IMR-90 (cell line): Measurements from ENCODE around the gene LHFPL3. TPM values are rescaled to one million over a fixed set of nuclear protein-coding genes. Genes with fewer than 3 reads are reported as not detected.

Experiments
- ATAC-seq: fragments of 200-7000 bp; cut with Tn5 transposase; 2 replicates; pipeline ENCODE4 v1.9.1; 2020; ENCODE audit warnings: low read depth, mild to moderate bottlenecking, moderate library complexity
- BruUV-seq: library from RNA; stranded (reverse); fragments of 400-500 nt; replicated peaks from 2 replicates; lab custom pipeline; 2021; lab: Mats Ljungman, UMichigan
- CTCF ChIA-PET: fragments of 300-600 bp; formaldehyde crosslinking; extraction: SDS; loops from one replicate; lab custom pipeline; 2021; ENCODE audit warnings: antibody characterized with exemption; lab: Yijun Ruan, JAX
- POLR2A ChIA-PET: fragments of 300-600 bp; sonication (Branson Sonifier 250); formaldehyde crosslinking; loops from one replicate; lab custom pipeline; 2022; ENCODE audit warnings: antibody characterized with exemption; ENCODE audit not compliant: unreplicated experiment; lab: Charles Lee
- DNase-seq: peaks from one replicate; pipeline ENCODE4 v3.0.0; 2013
- H2AFZ ChIP-seq: replicated peaks from 2 replicates; pipeline ENCODE3; 2013; ENCODE audit warnings: low read length, mild to moderate bottlenecking; ENCODE audit not compliant: poor library complexity
- H2AK5ac ChIP-seq: 2 replicates; pipeline ENCODE4 v1.6.1; 2013; ENCODE audit warnings: low read depth, low read length, inconsistent platforms
- H2AK9ac ChIP-seq: replicated peaks from 2 replicates; pipeline ENCODE3; 2013; ENCODE audit warnings: mild to moderate bottlenecking, low read depth, low read length, moderate library complexity; ENCODE audit not compliant: poor library complexity
- H2BK120ac ChIP-seq: 2 replicates; pipeline ENCODE4 v1.6.1; 2013; ENCODE audit warnings: low read depth, low read length, inconsistent platforms
- H2BK15ac ChIP-seq: 3 replicates; pipeline ENCODE4 v1.6.1; 2013; ENCODE audit warnings: low read depth, low read length, inconsistent platforms
- H2BK20ac ChIP-seq: 2 replicates; pipeline ENCODE4 v1.6.1; 2013; ENCODE audit warnings: low read depth, mild to moderate bottlenecking, inconsistent platforms, low read length, moderate library complexity
- H2BK5ac ChIP-seq: 2 replicates; pipeline ENCODE4 v1.6.1; 2013; ENCODE audit warnings: mild to moderate bottlenecking, low read depth, low read length, inconsistent platforms; ENCODE audit not compliant: poor library complexity, severe bottlenecking
- H3K14ac ChIP-seq: replicated peaks from 2 replicates; pipeline ENCODE4 v1.6.1; 2013; ENCODE audit warnings: low read depth, low read length, inconsistent platforms
- H3K18ac ChIP-seq: 2 replicates; pipeline ENCODE4 v1.6.1; 2013; ENCODE audit warnings: low read depth, low read length, control low read depth
- H3K23ac ChIP-seq: 2 replicates; pipeline ENCODE4 v1.6.1; 2013; ENCODE audit warnings: low read depth, low read length, inconsistent platforms
- H3K27ac ChIP-seq: 2 replicates; pipeline ENCODE4 v1.5.1; 2013; ENCODE audit warnings: mild to moderate bottlenecking, control low read depth, low read length; ENCODE audit not compliant: insufficient read depth
- H3K27me3 ChIP-seq: 2 replicates; pipeline ENCODE4 v1.6.1; 2013; ENCODE audit warnings: low read length; ENCODE audit not compliant: control insufficient read depth, insufficient read depth
- H3K36me3 ChIP-seq: 2 replicates; pipeline ENCODE4 v1.6.1; 2013; ENCODE audit warnings: low read length, mixed read lengths; ENCODE audit not compliant: control insufficient read depth, insufficient read depth
- H3K4ac ChIP-seq: 2 replicates; pipeline ENCODE4 v1.6.1; 2013; ENCODE audit warnings: low read depth, low read length, inconsistent platforms
- H3K4me1 ChIP-seq: 2 replicates; pipeline ENCODE4 v1.6.1; 2013; ENCODE audit warnings: low read length, mixed read lengths; ENCODE audit not compliant: control insufficient read depth, insufficient read depth
- H3K4me2 ChIP-seq: 2 replicates; pipeline ENCODE4 v1.6.1; 2013; ENCODE audit warnings: low read depth, mild to moderate bottlenecking, control low read depth, low read length, moderate library complexity
- H3K4me3 ChIP-seq: 2 replicates; pipeline ENCODE4 v1.5.1; 2013; ENCODE audit warnings: low read depth, mild to moderate bottlenecking, control low read depth, low read length, moderate library complexity; ENCODE audit not compliant: insufficient read depth
- H3K56ac ChIP-seq: 2 replicates; pipeline ENCODE4 v1.6.1; 2013; ENCODE audit warnings: low read length, inconsistent platforms; ENCODE audit not compliant: insufficient read depth; ENCODE audit errors: extremely low read depth
- H3K79me1 ChIP-seq, 2 experiments: 2 replicates each; pipeline ENCODE4 v1.6.1; 2013; ENCODE audit warnings: low read length in 2 of 2, inconsistent platforms in 1 of 2, low read depth in 1 of 2
- H3K9ac ChIP-seq: 2 replicates; pipeline ENCODE4 v1.6.1; 2013; ENCODE audit warnings: low read depth, low read length, control low read depth
- H3K9me1 ChIP-seq: 2 replicates; pipeline ENCODE4 v1.6.1; 2013; ENCODE audit warnings: low read length, inconsistent platforms; ENCODE audit not compliant: insufficient read depth
- H3K9me3 ChIP-seq: 2 replicates; pipeline ENCODE4 v1.6.1; 2013; ENCODE audit warnings: low read length; ENCODE audit not compliant: control insufficient read depth, insufficient read depth
- H4K20me1 ChIP-seq: 2 replicates; pipeline ENCODE4 v1.6.1; 2013; ENCODE audit warnings: low read length, inconsistent platforms; ENCODE audit not compliant: insufficient read depth
- H4K5ac ChIP-seq: 2 replicates; pipeline ENCODE4 v1.6.1; 2013; ENCODE audit warnings: mild to moderate bottlenecking, low read depth, low read length, control low read depth
- H4K8ac ChIP-seq, 2 experiments: 2 replicates each; pipeline ENCODE4 v1.6.1; 2013; ENCODE audit warnings: low read depth in 2 of 2, low read length in 2 of 2, control low read depth in 1 of 2, inconsistent platforms in 1 of 2
- H4K91ac ChIP-seq: 2 replicates; pipeline ENCODE4 v1.6.1; 2013; ENCODE audit warnings: low read depth, low read length, inconsistent platforms; ENCODE audit not compliant: insufficient read depth
- CEBPB ChIP-seq: IDR thresholded peaks from 2 replicates; pipeline ENCODE4 v1.6.1; 2012; ENCODE audit warnings: low read depth, low read length, improper control_type of control experiment
- CHD1 ChIP-seq: IDR thresholded peaks from 2 replicates; pipeline ENCODE4 v1.6.1; 2012; ENCODE audit warnings: low read depth, low read length, improper control_type of control experiment
- CTCF ChIP-seq: conservative IDR thresholded peaks from 2 replicates; pipeline ENCODE4 v1.5.1; 2012; ENCODE audit warnings: mild to moderate bottlenecking, low read depth, low read length, improper control_type of control experiment
- FOS ChIP-seq: fragments of 150-350 bp; IDR thresholded peaks from 2 replicates; pipeline ENCODE4 v1.6.1; 2016; ENCODE audit warnings: low read depth, low read length
- MAFK ChIP-seq: IDR thresholded peaks from 2 replicates; pipeline ENCODE4 v1.6.1; 2012; ENCODE audit warnings: low read depth, low read length, improper control_type of control experiment
- MAZ ChIP-seq: IDR thresholded peaks from 2 replicates; pipeline ENCODE4 v1.6.1; 2012; ENCODE audit warnings: low read depth, mild to moderate bottlenecking, low read length, improper control_type of control experiment, moderate library complexity, borderline replicate concordance
- NFE2L2 ChIP-seq: fragments of 150-350 bp; IDR thresholded peaks from 2 replicates; pipeline ENCODE4 v1.6.1; 2016; ENCODE audit warnings: low read depth, mild to moderate bottlenecking, low read length
- POLR2A ChIP-seq: IDR thresholded peaks from 2 replicates; pipeline ENCODE4 v1.6.1; 2012; ENCODE audit warnings: mild to moderate bottlenecking, low read depth, low read length
- RAD21 ChIP-seq: IDR thresholded peaks from 2 replicates; pipeline ENCODE4 v1.6.1; 2012; ENCODE audit warnings: low read length, improper control_type of control experiment
- RCOR1 ChIP-seq: IDR thresholded peaks from 2 replicates; pipeline ENCODE4 v1.6.1; 2012; ENCODE audit warnings: mild to moderate bottlenecking, low read length, improper control_type of control experiment; ENCODE audit not compliant: insufficient replicate concordance
- RFX5 ChIP-seq: IDR thresholded peaks from 2 replicates; pipeline ENCODE4 v1.8.0; 2012; ENCODE audit warnings: low read depth, mild to moderate bottlenecking, low read length, moderate library complexity
- SMC3 ChIP-seq: fragments of 150-350 bp; IDR thresholded peaks from 2 replicates; pipeline ENCODE4 v1.6.1; 2016; ENCODE audit warnings: low read depth, mild to moderate bottlenecking, antibody characterized with exemption, low read length, moderate library complexity
- USF2 ChIP-seq: fragments of 150-350 bp; IDR thresholded peaks from 2 replicates; pipeline ENCODE4 v1.6.1; 2017; ENCODE audit warnings: mild to moderate bottlenecking, antibody characterized with exemption, low read length, low read depth
- WGBS, 2 experiments: methylation state at CpG; one replicate each; pipeline versions ENCODE4 v1.1.5 to v1.1.7; 2013; ENCODE audit warnings: missing lambda C conversion rate in 2 of 2; ENCODE audit not compliant: insufficient read length in 1 of 2; ENCODE audit errors: extremely low coverage in 2 of 2; 5-methylcytosine and 5-hydroxymethylcytosine counted together
- dilution Hi-C: fragments of 300-500 bp; cut with HindIII; formaldehyde crosslinking; loops from one replicate; pipeline ENCODE4 v1.14.3; 2018; ENCODE audit warnings: low sequenced_read_pairs; ENCODE audit not compliant: unreplicated experiment
- in situ Hi-C: fragments of 300-500 bp; cut with MboI; formaldehyde crosslinking; loops from 3 replicates; pipeline ENCODE4 v1.14.3; 2019; ENCODE audit warnings: low sequenced_read_pairs, inconsistent platforms, mixed read lengths
- intact Hi-C: fragments of 100-400 bp; cut with micrococcal nuclease; formaldehyde crosslinking; loops from 2 replicates; pipeline ENCODE4 v1.10.0; 2022
- polyA plus RNA-seq, 3 experiments: library from polyadenylated mRNA; depleted of rRNA; stranded (reverse); fragments of >200 nt; gene quantifications; 2 replicates each; pipeline ENCODE4 v1.2.3, GENCODE V29; 2012; ENCODE audit warnings: low replicate concordance in 1 of 3
- total RNA-seq: library from RNA; depleted of rRNA; stranded (reverse); fragments of >200 nt; gene quantifications from 2 replicates; pipeline ENCODE4 v1.2.3, GENCODE V29; 2012
- TF ChIP-seq, protein P1 (sequence below): fragments of 150-350 bp; IDR thresholded peaks from 2 replicates; pipeline ENCODE4 v1.6.1; 2016; ENCODE audit warnings: low read depth, mild to moderate bottlenecking, low read length, moderate library complexity, borderline replicate concordance

LHFPL3 gene
- total and polyA plus RNA-seq, 2 of the 4 experiments (the other 2 are of a cell fraction) = not detected

GRCh38 chr7:104723001-104723400, 394.6 kb downstream of the LHFPL3 start:
- no CpG with 5 or more reads among the region's 2 CpGs for WGBS, 2 experiments
- Histone ChIP-seq H2BK20ac (no peak overlapping the region), H4K91ac (no peak overlapping the region), H2AK9ac (no peak overlapping the region), H3K27ac (no peak overlapping the region), H4K8ac (no peak overlapping the region), H3K4me1 (no peaks in the 10 kb centered on the region), H2BK5ac (no peak overlapping the region), H2BK120ac (no peak overlapping the region), H3K9me3 (no peaks in the 10 kb centered on the region), H2AFZ (no peak overlapping the region), H3K14ac (no peak overlapping the region), H3K27me3 (no peaks in the 10 kb centered on the region), H3K4me3 (no peak overlapping the region), H2BK15ac (no peak overlapping the region), H3K18ac (no peak overlapping the region), H3K9ac (no peak overlapping the region), H4K20me1 (no peaks in the 10 kb centered on the region), H3K79me1 (no peaks in the 10 kb centered on the region), H3K4me2 (no peak overlapping the region), H3K23ac (no peak overlapping the region), H2AK5ac (no peak overlapping the region), H4K5ac (no peak overlapping the region), H3K56ac (no peak overlapping the region), H3K4ac (no peak overlapping the region), H3K9me1 (no peaks in the 10 kb centered on the region), H3K36me3 (no peaks in the 10 kb centered on the region)
- ChIA-PET POLR2A (no interaction called here), CTCF (no interaction called here)
- dilution Hi-C loops (no loop called here), intact Hi-C loops (no loop called here), in situ Hi-C loops (no loop called here)
- ATAC-seq (no peak), DNase-seq (no peak)
- BruUV-seq = no TSS peak
- no peak for TF ChIP-seq RAD21
- TF ChIP-seq CTCF = no peak
- no peak for TF ChIP-seq RFX5
- TF ChIP-seq, protein P1, sequence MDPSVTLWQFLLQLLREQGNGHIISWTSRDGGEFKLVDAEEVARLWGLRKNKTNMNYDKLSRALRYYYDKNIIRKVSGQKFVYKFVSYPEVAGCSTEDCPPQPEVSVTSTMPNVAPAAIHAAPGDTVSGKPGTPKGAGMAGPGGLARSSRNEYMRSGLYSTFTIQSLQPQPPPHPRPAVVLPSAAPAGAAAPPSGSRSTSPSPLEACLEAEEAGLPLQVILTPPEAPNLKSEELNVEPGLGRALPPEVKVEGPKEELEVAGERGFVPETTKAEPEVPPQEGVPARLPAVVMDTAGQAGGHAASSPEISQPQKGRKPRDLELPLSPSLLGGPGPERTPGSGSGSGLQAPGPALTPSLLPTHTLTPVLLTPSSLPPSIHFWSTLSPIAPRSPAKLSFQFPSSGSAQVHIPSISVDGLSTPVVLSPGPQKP = no peak
- no peak for TF ChIP-seq CEBPB
- no peak for TF ChIP-seq CHD1
- no peak for TF ChIP-seq RCOR1
- TF ChIP-seq USF2 = no peak
- no peak for TF ChIP-seq NFE2L2
- TF ChIP-seq MAFK = no peak
- no peak for TF ChIP-seq FOS
- TF ChIP-seq POLR2A = no peak
- no peak for TF ChIP-seq SMC3
- no peak for TF ChIP-seq MAZ
